Lower leg skin (tissue), 4 donors: Measurements from ENCODE around the gene UACA. TPM values are rescaled to one million over a fixed set of nuclear protein-coding genes. Genes with fewer than 3 reads are reported as not detected.

Experiments
- DNase-seq, 2 donors: peaks; one replicate each; pipeline ENCODE4 v3.0.0-alpha.2; 2019; ENCODE audit warnings: low spot score in 2 of 2
- H3K4me3 ChIP-seq: fragments of 200-600 bp; sonication (generic); 2 replicates; pipeline ENCODE4 v1.5.1; 2017; ENCODE audit warnings: mild to moderate bottlenecking, low read depth; ENCODE audit not compliant: poor library complexity, severe bottlenecking
- CTCF ChIP-seq, 3 donors: fragments of 450-650 bp; IDR thresholded peaks; one replicate each; pipeline ENCODE4 v1.5.1; 2016; ENCODE audit warnings: antibody characterized with exemption in 3 of 3, mild to moderate bottlenecking in 3 of 3, moderate library complexity in 2 of 3
- POLR2A ChIP-seq, 2 donors: fragments of 450-650 bp; IDR thresholded peaks; one replicate each; pipeline ENCODE4 v1.6.1; 2016 to 2017; ENCODE audit warnings: antibody characterized with exemption in 2 of 2, mild to moderate bottlenecking in 1 of 2, moderate library complexity in 1 of 2
- WGBS, 2 donors: methylation state at CpG; one replicate each; pipeline ENCODE4 v1.1.5; 2018; 5-methylcytosine and 5-hydroxymethylcytosine counted together
- intact Hi-C: fragments of 100-400 bp; cut with DNase I; formaldehyde crosslinking; loops from one replicate; pipeline ENCODE4 v1.15.0; 2023; ENCODE audit warnings: low total_unique reads
- total RNA-seq, 4 donors: library from RNA; depleted of rRNA; stranded (reverse); fragments of >200 nt; gene quantifications; one replicate each; pipeline ENCODE4 v1.1.0, GENCODE V29; 2016

UACA gene
- total RNA-seq, 4 donors from 2014 or later, result 37.8 to 47.3 (median 42.1) TPM

GRCh38 chr15:70627734-70628548 is 135.4 kb downstream of the UACA start:
- no peak for DNase-seq
- intact Hi-C loops, result no loop called here

GRCh38 chr15:70627322-70627721 is 136.0 kb downstream of the UACA start:
- WGBS, 2 donors, result 75 to 82% methylated on average over 7 of the region's 7 CpGs
- intact Hi-C loops, result no loop called here

More at GRCh38 chr15:70627734-70628548, 135.4 kb downstream of the UACA start:
- 48 to 56% methylated on average over 15 of the region's 15 CpGs for WGBS, 2 donors
- H3K4me3 ChIP-seq, result no peak overlapping the region
- TF ChIP-seq POLR2A (IDR thresholded peaks at IDR 0.05), result no peak
- TF ChIP-seq CTCF (IDR thresholded peaks at IDR 0.05), result no peak

GRCh38 chr15:70625438-70625837 is 137.9 kb downstream of the UACA start:
- intact Hi-C loops, result no loop called here
- 45 to 48% methylated on average over 3 of the region's 3 CpGs for WGBS, 2 donors
- TF ChIP-seq POLR2A (IDR thresholded peaks at IDR 0.05), result no peak
- no peak for TF ChIP-seq CTCF (IDR thresholded peaks at IDR 0.05)
- DNase-seq, result no peak
- no peak overlapping the region for H3K4me3 ChIP-seq

More at GRCh38 chr15:70627322-70627721, 136.0 kb downstream of the UACA start:
- H3K4me3 ChIP-seq, result no peak overlapping the region
- DNase-seq, result no peak
- TF ChIP-seq CTCF (IDR thresholded peaks at IDR 0.05), result no peak
- TF ChIP-seq POLR2A (IDR thresholded peaks at IDR 0.05), result no peak

- H3K4me3 ChIP-seq, result no peak overlapping the region
- intact Hi-C loops, result no loop called here
- DNase-seq, result no peak
- TF ChIP-seq CTCF (IDR thresholded peaks at IDR 0.05) (no peak), POLR2A (IDR thresholded peaks at IDR 0.05) (no peak)
Measured at GRCh38 chr15:70625011-70625410, 138.3 kb downstream of the UACA start.

GRCh38 chr15:70618929-70619328 is 144.4 kb downstream of the UACA start:
- DNase-seq, result no peak
- no peak for TF ChIP-seq CTCF (IDR thresholded peaks at IDR 0.05)
- WGBS, 2 donors, result 86 to 87% methylated on average over 3 of the region's 3 CpGs
- intact Hi-C loops, result no loop called here
- H3K4me3 ChIP-seq, result no peak overlapping the region

GRCh38 chr15:70617911-70618287 is 145.5 kb downstream of the UACA start:
- intact Hi-C loops, result no loop called here
- no peak for TF ChIP-seq CTCF (IDR thresholded peaks at IDR 0.05)
- TF ChIP-seq POLR2A (IDR thresholded peaks at IDR 0.05), result no peak
- 95 to 96% methylated on average over 4 of the region's 4 CpGs for WGBS, 2 donors
- no peak for DNase-seq
- H3K4me3 ChIP-seq, result no peak overlapping the region
